ENCODE data around the gene IKZF2.

The IKZF2 gene

DNA sequence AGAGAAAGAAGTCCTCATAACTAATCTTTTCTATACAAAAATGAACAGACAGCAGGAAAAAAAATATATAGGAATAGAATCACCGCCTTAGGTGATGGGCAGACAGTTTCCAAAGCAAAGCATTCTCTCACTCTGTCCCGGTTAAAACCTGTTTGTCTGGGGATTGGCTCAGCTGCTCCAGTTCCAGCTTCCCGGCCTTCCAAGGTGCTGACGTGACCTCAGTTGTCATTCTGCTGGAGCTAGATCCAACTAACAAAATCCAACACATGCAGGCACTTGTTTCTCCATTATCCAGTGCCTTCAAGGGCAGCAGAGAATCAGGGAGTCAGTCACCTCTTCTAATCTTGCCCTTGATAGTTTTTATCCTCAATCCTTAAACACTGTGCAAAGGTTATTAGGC, 52.8 kb downstream of the IKZF2 start:
- no peak for DNase-seq

- DNase-seq: no peak
Observed at GRCh38 chr2:213091765-213092164, 59.6 kb downstream of the IKZF2 start.

GRCh38 chr2:213090772-213091171, 60.6 kb downstream of the IKZF2 start:
- no peak for DNase-seq

DNA sequence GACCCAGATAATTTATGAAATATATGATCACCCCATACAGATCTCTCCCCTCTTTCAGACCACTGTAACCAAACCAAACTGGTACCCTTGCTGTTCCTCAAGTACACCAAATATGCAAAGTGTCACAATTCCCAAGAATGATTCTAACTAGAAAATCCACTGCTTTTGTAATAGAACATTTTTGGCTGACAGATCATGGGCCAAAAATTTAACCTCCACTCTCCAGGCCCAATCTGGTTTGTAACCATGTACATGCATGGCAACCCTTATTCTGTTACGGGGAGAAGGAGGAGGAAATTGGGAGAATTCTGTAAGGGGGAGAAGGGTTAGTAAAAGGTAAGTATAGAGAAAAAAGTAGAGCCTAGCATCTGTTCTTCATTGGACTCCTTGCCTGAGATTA, 62.0 kb downstream of the IKZF2 start:
- no peak for DNase-seq

GRCh38 chr2:213087040-213087439, 64.4 kb downstream of the IKZF2 start:
- DNase-seq: no peak

DNA sequence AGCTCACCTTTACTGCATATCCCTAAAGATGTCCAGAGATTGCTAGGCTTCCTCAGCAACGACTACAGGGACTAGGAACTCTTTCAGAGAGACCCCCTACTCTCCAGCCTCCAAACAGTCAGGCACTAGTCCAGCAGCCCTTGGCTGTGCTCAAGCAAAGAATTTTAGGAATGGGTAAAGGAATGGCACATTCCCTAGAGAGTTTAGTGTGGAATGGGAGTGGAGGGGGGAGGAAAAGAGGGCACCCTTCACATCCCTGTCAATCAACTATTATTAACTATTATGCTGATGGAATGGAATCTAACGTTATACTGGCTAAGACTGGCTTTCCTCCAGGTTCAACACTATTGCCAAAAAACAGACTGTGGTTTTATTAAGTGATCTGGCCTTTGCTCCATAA, 64.8 kb downstream of the IKZF2 start:
- no peak for DNase-seq

DNA sequence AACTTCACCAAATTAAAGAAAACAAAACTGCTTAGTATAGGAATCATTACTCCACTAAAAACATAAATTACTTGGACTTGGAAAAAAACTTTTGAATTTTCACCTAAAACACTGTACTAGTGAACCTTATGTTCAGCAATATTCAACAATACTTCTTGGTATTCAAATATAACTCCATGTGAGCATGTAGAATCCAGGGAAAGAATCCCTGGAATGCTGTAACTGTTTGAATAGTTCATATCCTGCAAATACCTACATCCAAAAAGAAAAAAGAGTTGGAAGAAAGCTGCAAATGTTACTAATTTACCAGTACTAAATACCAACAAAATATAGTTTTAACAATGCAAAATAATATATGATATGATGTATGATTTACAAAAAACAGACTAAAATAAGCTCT, 65.4 kb downstream of the IKZF2 start:
- DNase-seq: no peak

DNA sequence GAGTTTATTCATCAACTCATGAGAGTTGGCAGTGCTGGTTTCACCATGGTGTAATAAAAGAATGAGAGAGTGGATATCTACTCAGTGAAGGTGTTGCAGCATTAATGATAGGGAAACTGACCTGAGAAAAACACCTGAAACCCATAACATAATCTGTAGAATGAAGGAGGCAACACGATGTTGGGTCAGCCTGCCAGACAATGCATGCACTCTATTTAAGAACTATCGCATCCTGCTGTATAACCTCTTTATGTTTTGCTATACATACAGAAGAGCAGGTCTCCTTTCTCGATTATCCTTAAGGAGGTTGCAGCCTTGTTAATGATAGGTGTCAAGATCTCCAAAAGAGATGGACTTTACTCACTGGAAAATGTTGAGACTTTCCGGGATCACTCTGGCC, 65.9 kb downstream of the IKZF2 start:
- no peak for DNase-seq

DNA sequence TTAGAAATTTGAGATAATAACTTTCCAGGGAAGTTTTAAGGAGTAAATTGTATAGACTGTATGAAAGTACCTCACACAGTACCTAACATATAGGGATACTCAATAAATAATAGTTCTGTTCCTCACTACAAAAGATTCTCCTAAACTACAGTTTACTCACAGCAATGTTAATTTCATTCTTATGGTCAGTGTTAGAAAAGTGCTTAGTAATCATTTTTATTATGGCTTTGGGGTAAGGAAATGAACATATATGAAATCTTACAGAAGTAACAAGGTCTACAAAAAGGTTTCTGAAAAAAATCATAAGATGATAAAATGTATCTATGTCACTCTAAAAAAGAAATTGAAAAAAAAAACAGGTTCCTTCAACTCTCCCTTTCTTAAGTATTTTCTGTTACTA, 67.2 kb downstream of the IKZF2 start:
- DNase-seq: no peak

GRCh38 chr2:213080969-213081617, 70.3 kb downstream of the IKZF2 start:
- DNase-seq: no peak

DNA sequence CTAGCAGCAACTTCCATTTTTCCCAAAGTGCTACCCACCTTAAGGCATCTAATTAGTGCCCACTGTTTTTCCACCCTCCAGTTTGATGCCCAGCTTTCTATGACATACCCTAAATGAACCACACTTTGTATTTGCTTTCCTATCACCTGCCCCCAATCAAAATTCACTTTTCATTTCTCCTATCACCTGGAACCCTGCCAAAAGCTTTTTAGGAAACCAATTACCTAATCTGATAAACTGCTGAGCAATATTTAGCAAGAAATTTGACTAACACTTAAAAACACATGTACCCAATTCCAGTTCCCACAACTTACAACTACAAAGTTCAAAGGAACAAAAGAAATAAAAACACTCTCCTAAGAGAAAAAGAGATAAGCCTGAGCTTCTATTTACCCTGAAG, 71.7 kb downstream of the IKZF2 start:
- DNase-seq: no peak

DNA sequence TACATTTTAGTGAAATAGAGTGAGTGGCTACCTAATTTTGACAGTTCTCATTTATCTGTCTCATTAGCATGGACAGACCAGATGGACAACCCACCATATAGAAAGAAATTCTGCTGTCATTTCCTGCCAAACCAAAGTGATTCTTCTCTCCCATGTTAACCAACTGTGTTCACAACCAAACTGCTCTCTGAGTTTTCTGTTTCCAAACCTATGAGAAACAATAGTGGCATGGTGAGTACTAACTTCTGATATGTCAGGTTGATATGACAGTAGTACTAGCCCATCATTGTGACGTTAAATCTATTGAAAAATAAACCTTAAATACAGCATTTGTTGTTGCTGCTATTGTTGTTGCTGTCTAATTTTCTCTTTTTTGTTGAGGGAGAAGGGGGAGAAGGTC, 72.7 kb downstream of the IKZF2 start:
- no peak for DNase-seq

DNA sequence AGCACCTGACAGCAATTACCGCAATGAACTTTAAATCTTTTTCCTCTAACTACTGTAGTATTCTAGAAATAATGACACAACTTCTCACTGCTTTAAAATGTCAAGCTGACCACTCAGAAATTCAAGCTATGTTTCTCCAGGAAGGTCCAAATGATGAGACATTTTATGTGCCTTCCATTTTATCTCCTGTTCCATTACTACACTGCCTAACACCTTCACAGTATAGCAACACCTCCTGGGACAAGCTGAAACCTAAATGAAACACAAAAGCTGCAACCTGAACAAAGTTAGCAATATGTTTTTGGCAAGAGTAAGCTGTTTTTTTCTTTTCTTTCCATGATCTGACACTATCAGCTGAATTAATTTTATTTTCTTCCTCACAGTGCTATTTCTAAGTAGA, 81.9 kb downstream of the IKZF2 start:
- no peak for DNase-seq

- no peak for DNase-seq
Observed at GRCh38 chr2:213068676-213069359, 82.6 kb downstream of the IKZF2 start.

GRCh38 chr2:213067888-213068287, 83.5 kb downstream of the IKZF2 start:
- no peak for DNase-seq

- DNase-seq: no peak
Observed at GRCh38 chr2:213066443-213066743, 85.0 kb downstream of the IKZF2 start.

- DNase-seq: no peak
Observed at GRCh38 chr2:213065583-213066442, 85.6 kb downstream of the IKZF2 start.

DNA sequence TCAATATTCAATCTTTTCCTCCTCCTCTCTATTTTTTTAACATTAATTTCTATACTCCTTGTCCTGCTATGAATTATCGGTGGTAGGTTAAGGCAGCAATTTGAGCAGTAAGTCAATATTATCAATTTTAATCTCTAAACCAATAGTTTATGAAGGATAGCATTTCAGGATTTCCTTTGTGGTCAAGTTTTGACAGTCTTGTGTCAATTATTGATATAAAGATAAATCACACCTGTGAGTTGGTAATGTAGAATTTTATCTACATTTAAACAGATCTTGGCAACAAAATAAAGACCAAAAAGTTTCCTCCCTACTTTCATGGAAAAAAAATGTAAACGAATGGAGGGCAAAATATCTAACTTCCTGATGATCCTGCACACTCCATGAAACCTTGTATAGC, 87.3 kb downstream of the IKZF2 start:
- no peak for DNase-seq

DNA sequence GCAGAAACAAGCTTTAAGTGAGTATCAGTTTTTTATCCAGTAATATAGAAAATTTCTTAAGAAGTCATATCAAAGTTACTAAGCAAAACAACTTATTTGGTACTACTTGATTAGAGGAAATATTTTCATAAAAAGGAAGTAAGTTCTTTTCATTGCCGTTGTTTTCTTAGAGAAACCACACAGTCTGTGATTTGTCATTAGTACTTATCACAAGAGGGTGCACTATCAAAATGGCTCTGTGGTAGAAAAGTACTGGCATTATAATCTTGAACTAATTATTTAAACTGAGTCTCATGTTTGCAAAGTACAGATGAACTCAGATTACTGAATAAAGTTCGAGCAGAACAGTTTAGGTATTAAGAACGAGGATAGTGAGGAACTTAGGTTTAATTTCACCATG, 93.4 kb downstream of the IKZF2 start:
- no peak for DNase-seq

- no peak for DNase-seq
Observed at GRCh38 chr2:213046431-213046830, 105.0 kb downstream of the IKZF2 start.

GRCh38 chr2:213043566-213043965, 107.8 kb downstream of the IKZF2 start:
- no peak for DNase-seq

- no peak for DNase-seq
Observed at GRCh38 chr2:213042262-213042661, 109.2 kb downstream of the IKZF2 start.

DNA sequence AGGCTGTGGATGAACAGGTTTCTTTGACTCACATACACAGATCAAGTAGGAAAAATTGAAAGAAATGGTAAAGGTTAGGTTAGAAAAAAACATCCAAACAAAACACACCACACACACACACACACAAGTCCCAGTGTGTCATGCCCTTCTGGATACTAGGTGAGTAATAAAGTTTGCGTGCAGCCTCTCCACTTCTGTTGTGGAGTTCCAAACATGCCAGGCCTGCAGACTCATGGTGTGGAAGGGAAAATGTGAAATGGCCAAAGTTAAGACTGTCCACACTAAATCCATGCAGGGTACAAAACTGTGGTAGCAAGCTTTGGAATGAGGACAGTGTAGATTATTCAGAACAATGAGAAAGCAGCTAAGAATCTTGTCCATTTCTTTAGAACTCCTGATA, 114.6 kb downstream of the IKZF2 start:
- no peak for DNase-seq

GRCh38 chr2:213034585-213034984, 116.8 kb downstream of the IKZF2 start:
- DNase-seq: no peak

Data from stimulated activated naive CD4-positive, alpha-beta T cell treated with Interleukin-2 at 50 U/mL for 16 hours (primary cell).